PC-9 (cell line): ENCODE results near the gene ACE2.

Source experiments
- EZH2 ChIP-seq: fragments of 200-600 bp; sonication (generic); IDR thresholded peaks from 2 replicates; pipeline ENCODE4 v1.8.0; 2017; ENCODE audit warnings: antibody characterized with exemption, low read depth
- TF ChIP-seq, protein P1 (sequence below): fragments of 200-600 bp; sonication (generic); conservative IDR thresholded peaks from 2 replicates; pipeline ENCODE4 v1.6.1; 2017; ENCODE audit warnings: mixed run types, antibody characterized with exemption, mild to moderate bottlenecking, moderate library complexity

DNA sequence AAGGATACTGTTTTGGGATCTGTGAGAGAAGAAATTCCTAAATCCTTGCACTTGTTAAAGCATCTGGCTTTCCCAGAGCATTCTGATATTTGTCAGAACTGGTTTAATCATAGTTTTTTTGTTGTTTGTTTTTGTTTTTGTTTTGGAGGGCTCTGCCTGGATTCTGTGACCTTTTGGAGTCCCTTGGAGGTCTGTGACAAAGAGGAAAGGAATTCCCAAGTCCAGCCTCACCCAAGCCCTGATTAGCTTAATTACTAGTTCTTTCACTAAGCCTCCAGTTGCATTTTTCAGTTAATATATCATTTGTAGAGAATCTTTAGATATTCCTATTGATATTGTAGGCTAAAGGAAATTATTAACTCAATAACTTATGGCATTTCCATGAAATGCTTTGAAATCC, 711 bp downstream of the ACE2 start:
- TF ChIP-seq, protein P1, sequence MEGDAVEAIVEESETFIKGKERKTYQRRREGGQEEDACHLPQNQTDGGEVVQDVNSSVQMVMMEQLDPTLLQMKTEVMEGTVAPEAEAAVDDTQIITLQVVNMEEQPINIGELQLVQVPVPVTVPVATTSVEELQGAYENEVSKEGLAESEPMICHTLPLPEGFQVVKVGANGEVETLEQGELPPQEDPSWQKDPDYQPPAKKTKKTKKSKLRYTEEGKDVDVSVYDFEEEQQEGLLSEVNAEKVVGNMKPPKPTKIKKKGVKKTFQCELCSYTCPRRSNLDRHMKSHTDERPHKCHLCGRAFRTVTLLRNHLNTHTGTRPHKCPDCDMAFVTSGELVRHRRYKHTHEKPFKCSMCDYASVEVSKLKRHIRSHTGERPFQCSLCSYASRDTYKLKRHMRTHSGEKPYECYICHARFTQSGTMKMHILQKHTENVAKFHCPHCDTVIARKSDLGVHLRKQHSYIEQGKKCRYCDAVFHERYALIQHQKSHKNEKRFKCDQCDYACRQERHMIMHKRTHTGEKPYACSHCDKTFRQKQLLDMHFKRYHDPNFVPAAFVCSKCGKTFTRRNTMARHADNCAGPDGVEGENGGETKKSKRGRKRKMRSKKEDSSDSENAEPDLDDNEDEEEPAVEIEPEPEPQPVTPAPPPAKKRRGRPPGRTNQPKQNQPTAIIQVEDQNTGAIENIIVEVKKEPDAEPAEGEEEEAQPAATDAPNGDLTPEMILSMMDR, result no peak
- TF ChIP-seq EZH2, result no peak
